ENCODE results near the gene GPX4. TPM values are rescaled to one million over a fixed set of nuclear protein-coding genes. Genes with fewer than 3 reads are reported as not detected.

GPX4 gene, protein sequence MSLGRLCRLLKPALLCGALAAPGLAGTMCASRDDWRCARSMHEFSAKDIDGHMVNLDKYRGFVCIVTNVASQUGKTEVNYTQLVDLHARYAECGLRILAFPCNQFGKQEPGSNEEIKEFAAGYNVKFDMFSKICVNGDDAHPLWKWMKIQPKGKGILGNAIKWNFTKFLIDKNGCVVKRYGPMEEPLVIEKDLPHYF
- total RNA-seq = 881 and 907 TPM in 2 replicates

DNA sequence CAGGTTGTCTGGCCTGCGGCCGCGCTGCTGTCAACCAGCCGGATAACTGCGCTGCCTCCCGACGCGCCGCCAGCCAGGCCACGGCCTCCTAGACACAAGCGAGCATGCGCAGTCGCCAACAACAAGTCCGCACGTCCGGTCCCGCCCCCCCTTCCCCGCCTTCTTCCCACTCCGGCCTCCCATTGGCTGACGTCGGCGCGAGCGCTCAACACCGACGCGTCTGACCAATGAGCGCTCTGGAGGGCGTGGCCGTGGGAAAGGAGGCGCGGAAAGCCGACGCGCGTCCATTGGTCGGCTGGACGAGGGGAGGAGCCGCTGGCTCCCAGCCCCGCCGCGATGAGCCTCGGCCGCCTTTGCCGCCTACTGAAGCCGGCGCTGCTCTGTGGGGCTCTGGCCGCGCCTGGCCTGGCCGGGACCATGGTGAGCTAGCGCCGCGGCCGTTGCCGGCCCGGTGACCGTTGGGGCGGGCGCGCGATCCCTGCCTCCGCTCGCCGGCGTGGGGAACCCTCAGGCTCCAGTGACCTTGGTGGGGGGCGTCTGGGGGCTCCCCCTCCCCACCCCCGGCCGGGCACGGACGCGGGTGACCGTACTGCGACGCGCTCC is at the start of gene GPX4:
Gene GPX4, plus strand, starts transcription at position 287 of the 603 bp plus-strand sequence. Its CDS starts 50 bp downstream, at position 337.

DNA sequence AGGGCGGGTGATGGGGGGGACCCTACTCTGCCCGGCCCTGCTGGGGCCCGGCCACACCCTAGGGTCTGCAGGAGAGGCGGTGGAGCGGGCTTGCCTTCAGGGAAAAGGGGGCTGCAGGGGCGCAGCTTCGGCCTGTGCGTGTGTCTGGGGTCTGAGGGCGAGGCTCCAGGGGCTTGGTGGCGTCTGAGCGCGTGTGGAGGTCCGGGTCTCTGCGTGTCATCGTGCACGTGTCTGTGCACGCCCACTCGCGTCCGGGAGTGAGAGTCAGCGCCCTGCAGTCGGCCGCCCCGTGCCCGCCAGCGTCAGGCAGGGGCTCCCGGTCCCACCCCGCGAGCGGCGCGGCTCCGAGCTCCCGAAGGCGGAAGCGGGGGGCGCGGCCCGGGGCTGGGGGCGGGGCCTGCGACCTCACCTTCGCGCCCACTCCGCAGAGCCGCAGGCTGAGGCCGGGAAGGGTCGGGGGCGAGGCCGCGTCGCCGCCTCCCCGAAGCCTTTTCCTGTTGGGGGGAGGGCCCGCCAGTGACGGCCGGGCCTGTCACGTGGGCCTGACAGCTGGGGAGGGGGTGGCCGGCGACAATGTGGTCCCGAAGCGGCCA is 37.0 kb upstream of the GPX4 start, which contains the start of gene ARHGAP45:
Gene ARHGAP45, plus strand, starts transcription at position 420 of the 593 bp plus-strand sequence. CDS start 239 bp downstream, outside the sequence.

DNA sequence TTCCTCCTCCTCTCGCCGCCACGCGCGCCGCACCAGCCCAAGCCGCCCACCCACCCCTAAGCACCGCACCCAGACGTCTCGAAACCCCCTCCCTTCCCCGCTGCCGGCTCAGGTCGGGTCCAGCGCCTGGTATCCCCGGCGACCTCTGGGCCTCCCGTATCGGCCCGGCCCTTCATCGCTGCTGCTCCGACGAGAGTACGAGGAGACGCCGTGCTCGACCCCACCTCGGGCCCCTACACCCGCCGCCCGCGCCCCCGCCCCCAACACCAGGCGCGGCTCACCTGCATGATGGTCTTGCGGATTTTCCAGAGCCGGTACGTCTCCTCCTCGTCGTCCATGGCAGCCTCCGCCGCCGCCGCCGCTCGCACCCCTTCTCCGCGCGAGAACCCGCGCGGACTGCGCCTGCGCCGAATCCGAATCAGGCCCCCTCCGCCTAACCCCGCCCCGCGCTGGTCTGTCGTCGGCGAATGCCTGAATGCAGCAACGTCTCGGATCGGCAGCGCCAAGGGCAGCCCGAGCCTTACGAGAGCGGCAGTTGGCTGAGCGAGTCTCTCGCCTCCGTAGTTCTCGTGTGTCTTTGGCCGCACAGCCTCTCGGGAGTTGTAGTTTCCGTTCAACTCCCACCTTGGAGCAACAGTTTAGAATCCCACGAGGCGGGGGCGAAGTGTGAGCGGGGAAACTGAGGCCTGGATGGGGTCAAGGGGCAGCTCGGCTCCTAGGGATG is 8.7 kb upstream of the GPX4 start, which contains the start of gene POLR2E:
Gene POLR2E, minus strand, starts transcription at position 398 of the 724 bp plus-strand sequence. Its CDS starts 60 bp downstream, at position 338.

Other genes with a start within 250 kb of the GPX4 start
- gene CFD, start 244.3 kb upstream of the GPX4 start, total RNA-seq = 0.40 and 1.4 TPM in 2 replicates
- 50.0 and 62.7 TPM in 2 replicates for gene MED16, start 210.8 kb upstream of the GPX4 start, total RNA-seq
- gene RNU6-9, start 210.5 kb upstream of the GPX4 start, total RNA-seq = not detected in 2 replicates
- gene R3HDM4, start 190.8 kb upstream of the GPX4 start, total RNA-seq = 35.4 and 39.2 TPM in 2 replicates
- not detected in 2 replicates for gene KISS1R, start 186.7 kb upstream of the GPX4 start, total RNA-seq
- gene ARID3A, start 178.0 kb upstream of the GPX4 start, total RNA-seq = 4.6 and 6.9 TPM in 2 replicates
- gene WDR18, start 119.6 kb upstream of the GPX4 start, total RNA-seq = 69.5 and 80.6 TPM in 2 replicates
- 0.53 and 2.6 TPM in 2 replicates for gene GRIN3B, start 103.6 kb upstream of the GPX4 start, total RNA-seq
- gene TMEM259, start 82.9 kb upstream of the GPX4 start, total RNA-seq = 144 and 147 TPM in 2 replicates
- gene RNU6-2, start 82.5 kb upstream of the GPX4 start, total RNA-seq = not detected in 2 replicates
- 166 and 189 TPM in 2 replicates for gene CNN2, start 77.4 kb upstream of the GPX4 start, total RNA-seq
- gene ABCA7, start 63.9 kb upstream of the GPX4 start, total RNA-seq = 6.1 and 13.3 TPM in 2 replicates
- 43.0 and 45.8 TPM in 2 replicates for gene ARHGAP45, start 36.8 kb upstream of the GPX4 start, total RNA-seq
- 352 and 370 TPM in 2 replicates for gene POLR2E, start 8.6 kb upstream of the GPX4 start, total RNA-seq
- 38.8 and 42.5 TPM in 2 replicates for gene SBNO2, start 70.3 kb downstream of the GPX4 start, total RNA-seq
- gene STK11, start 101.8 kb downstream of the GPX4 start, total RNA-seq = 73.8 and 83.4 TPM in 2 replicates
- gene CBARP, start 134.0 kb downstream of the GPX4 start, total RNA-seq = 1.9 and 3.1 TPM in 2 replicates
- 53.4 and 66.3 TPM in 2 replicates for gene ATP5F1D, start 137.8 kb downstream of the GPX4 start, total RNA-seq
- 27.0 and 31.7 TPM in 2 replicates for gene MIDN, start 144.6 kb downstream of the GPX4 start, total RNA-seq
- gene CIRBP, start 165.3 kb downstream of the GPX4 start, total RNA-seq = 145 and 160 TPM in 2 replicates
- gene FAM174C, start 171.5 kb downstream of the GPX4 start, total RNA-seq = 86.5 and 107 TPM in 2 replicates
- gene EFNA2, start 181.9 kb downstream of the GPX4 start, total RNA-seq = not detected in 2 replicates

Measured in mammary microvascular endothelial cell (primary cell).